Endothelial cell of hepatic sinusoid (primary cell): ENCODE results near the gene STON1.
"Not testable (repeated sequence)": the region's sequence is repeated elsewhere in the genome, so short reads cannot be mapped to it uniquely, and the experiment has no call there.

ENCODE experiments used
- in situ Hi-C: cut with HindIII; loops from 2 replicates; pipeline ENCODE4 v1.10.0; 2017; ENCODE audit warnings: low sequenced_read_pairs

STON1 gene

GRCh38 chr2:48527226-48527885, 2.6 kb upstream of the STON1 start:
- in situ Hi-C loops, result no loop called here

DNA sequence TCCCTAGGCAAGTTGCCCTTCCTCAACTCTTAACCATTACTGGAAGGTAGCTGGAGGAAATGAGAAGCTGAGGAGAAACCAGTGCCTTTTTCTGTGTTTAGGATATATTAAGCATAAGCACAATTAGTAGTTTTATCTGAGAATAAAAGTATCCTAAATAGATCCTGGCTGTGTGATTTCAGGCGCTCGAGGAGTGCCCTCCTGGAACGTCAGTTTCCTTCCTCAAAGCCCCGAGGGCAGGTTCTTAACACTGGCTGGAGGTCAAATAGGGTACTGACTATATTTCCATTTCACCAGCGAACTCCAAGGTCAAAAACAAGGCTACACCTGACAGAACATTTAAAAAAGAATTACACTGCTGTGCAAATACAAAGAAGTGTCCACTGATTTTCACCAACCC, 1.5 kb upstream of the STON1 start:
- in situ Hi-C loops, result no loop called here

- in situ Hi-C loops, result no loop called here
These were observed 760 bp upstream of the STON1 start for GRCh38 chr2:48529194-48529593.

- in situ Hi-C loops, result no loop called here
These were observed 300 bp upstream of the STON1 start for GRCh38 chr2:48529676-48530032.

DNA sequence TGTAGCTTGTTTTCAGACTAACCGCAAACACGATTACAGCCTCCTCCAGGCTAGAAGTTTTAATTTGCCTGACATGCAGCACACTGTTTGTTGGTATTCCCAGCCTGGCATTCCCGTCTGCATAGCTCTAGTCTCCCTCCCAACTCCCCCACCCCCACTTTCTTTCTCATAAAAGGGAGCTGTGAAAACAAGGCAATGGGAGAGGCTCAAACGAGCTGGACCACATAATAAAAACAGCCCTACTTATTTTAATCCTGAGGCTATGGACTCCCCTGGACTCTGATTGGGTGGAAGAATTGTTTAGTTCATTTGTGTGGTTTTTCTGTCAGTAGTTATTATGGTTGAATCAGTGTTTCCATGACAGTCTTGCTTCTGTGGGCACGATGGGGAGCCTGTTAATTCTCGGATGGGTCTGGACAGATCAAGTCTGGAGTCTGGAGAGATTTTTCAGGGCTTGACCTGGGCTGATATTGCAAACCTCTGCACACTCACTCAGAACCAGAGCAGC, 1.2 kb downstream of the STON1 start:
- in situ Hi-C loops, result no loop called here

DNA sequence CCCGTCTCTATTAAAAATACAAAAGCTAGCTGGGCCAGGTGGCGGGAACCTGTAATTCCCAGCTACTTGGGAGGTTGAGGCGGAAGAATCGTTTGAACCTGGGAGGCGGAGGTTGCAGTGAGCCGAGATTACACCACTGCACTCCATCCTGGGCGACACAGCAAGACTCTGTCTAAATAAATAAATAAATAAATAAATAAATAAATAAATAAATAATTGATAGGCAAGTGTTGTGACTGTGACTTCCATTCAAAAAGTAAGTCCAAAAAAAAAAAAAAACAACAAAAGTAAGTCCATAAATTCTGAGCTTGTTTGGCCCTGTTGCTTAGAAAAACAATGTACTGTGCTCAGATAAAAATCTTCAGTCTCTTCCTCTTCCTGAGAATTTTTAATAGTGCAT, 2.2 kb downstream of the STON1 start:
- in situ Hi-C loops, result no loop called here

DNA sequence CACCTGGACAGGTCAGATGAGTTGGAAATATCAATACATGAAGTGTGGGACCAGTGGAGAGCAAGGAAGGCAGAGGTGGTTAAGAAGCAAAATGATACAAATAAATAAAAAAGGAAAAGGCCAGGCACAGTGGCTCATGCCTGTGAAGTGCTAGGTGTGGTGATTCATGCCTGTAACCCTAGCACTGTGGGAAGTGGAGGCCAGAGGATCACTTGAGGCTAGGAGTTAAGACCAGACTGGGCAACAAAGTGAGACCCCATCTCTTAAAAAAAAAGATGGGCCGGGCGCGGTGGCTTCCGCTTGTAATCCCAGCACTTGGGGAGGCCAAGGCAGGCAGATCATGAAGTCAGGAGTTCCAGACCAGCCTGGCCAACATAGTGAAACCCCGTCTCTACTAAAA, 2.9 kb downstream of the STON1 start:
- in situ Hi-C loops, result no loop called here

DNA sequence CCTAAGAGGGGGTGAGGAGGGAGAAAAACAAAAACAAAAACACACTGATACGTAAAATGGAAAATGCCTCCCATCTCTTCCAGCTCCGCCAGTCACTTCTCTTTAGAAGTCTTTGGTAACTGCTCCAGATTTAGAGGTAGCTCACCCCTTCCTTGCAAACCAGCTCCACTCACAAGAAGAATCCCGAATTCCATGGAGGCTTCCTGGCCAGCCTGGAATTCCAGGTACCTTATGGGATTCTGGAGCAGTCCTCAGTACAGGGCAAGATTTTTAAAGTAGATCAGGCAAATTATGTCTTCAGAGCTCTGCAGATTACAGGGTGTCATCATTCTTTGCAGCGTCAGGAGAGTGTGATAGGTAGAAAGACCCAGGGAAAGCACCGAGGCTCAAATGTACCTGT, 4.8 kb downstream of the STON1 start:
- in situ Hi-C loops, result no loop called here

- in situ Hi-C loops, result no loop called here
These were observed 10.4 kb downstream of the STON1 start for GRCh38 chr2:48540237-48540935.

DNA sequence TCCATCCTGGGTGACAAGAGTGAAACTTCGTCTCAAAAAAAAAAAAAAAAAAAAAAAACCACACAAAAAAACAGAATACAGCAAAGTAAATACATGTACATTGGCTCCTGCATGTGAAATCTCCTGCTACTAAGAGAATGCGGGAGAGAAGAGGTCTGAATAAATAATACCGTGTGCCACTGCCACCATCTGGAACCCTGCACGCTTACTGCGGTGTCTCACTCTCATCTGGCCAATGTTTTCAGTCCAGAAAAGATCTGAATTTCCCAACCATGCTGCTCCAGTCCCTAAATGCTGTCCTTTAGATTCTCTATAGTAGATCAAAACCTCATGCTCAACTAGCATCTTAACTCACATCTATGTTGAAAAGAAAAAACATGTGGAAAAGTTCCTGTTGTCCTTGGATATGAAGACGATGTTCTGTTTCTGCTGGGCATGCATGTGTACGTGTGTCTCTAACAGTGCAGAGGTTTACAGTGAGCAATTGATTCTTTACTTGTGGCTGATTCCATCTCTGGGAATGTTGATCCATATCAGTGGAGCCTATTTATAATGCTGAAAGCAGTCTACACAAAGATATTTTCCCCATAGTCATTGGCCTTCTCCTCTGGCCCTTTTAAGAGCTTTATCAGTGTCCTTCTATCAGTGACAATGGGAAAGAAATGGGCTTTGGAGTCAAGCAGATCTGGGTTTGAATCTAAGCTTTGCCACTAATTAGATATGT, 11.9 kb downstream of the STON1 start:
- in situ Hi-C loops, result no loop called here

GRCh38 chr2:48543895-48544294, 13.9 kb downstream of the STON1 start:
- in situ Hi-C loops, result no loop called here

- in situ Hi-C loops, result no loop called here
These were observed 15.3 kb downstream of the STON1 start for GRCh38 chr2:48545244-48545643.

GRCh38 chr2:48548840-48549239, 18.9 kb downstream of the STON1 start:
- in situ Hi-C loops, result no loop called here

GRCh38 chr2:48549972-48550371, 20.0 kb downstream of the STON1 start:
- in situ Hi-C loops, result no loop called here

DNA sequence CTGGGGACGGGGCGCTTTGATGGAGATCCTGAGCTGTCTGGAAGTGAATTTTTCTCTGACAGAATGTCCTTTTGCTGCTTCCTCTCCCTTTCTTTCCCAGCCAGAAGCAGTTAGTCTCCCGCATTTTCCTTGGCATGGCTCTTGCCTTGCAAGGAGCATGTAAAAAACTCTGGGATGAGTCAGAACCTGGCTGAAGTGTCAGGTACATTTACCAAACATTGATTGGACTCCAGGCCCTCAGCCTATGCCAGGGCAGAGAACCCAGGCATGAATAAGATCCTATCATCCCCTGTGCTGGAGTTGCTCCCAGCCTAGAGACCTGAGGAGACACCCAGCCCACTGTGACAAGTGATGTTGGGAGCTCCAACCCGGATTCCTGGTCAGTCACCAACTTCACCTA, 21.6 kb downstream of the STON1 start:
- in situ Hi-C loops, result no loop called here

DNA sequence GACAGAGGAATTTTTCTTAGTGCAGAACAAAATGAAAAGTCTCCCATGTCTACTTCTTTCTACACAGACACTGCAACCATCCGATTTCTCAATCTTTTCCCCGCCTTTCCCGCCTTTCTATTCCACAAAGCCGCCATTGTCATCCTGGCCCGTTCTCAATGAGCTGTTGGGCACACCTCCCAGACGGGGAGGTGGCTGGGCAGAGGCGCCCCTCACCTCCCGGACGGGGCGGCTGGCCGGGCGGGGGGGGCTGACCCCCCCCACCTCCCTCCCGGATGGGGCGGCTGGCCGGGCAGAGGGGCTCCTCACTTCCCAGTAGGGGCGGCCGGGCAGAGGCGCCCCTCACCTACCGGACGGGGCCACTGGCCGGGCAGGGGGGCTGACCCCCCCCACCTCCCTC, 25.1 kb downstream of the STON1 start:
- in situ Hi-C loops, result not testable (repeated sequence)

GRCh38 chr2:48558456-48558855, 28.5 kb downstream of the STON1 start:
- in situ Hi-C loops, result no loop called here

DNA sequence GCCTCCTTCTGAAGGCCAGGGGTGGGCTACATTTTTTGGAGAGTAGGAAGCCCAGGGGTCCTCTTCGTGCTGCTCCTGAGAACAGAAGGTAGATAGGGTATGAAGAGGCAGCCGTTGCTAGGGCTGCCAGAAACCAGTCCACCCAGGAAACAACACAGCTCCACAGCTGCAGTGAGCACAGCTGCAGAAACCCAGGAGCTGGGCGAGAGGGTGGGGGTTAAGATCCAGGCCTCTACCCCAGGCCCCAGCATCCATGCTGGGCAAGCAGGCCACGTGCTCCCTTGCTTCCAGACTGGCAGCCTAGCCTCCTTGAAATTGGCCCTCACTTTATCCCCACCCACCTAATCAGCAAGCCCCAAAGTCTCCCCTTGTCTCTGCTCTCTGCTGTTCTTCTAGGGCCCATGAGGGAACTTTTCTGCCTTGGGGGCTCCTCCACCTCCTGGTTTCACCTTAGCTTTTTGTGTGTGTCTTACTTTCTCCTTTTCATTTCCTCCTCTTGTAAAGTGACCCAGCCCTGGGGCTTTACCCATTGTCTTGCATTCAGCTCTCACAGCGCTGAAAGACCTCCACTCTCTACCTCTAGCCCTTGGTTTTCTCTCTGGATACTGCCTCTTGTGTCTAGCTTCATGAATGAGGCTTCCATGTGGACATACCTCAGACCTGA, 30.7 kb downstream of the STON1 start:
- in situ Hi-C loops, result no loop called here

DNA sequence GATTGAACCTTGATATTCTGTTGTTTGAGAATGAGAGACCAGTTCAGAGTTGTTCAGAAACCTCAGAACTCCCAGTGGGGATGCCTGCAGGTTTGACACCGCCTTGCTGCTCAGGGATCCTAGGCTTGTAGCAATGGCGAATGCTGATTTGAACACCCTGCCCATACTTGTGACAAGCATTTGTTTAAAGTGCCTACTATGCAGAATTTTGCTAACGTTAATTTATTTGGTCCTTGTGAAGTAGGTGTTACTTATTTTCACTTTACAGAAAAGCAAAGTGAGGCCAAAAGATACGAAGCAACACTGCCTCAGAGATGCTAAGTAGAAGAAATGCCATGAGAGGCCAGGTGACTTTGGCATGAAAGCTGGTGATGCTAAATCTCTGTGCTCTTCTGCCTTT, 32.3 kb downstream of the STON1 start:
- in situ Hi-C loops, result no loop called here

DNA sequence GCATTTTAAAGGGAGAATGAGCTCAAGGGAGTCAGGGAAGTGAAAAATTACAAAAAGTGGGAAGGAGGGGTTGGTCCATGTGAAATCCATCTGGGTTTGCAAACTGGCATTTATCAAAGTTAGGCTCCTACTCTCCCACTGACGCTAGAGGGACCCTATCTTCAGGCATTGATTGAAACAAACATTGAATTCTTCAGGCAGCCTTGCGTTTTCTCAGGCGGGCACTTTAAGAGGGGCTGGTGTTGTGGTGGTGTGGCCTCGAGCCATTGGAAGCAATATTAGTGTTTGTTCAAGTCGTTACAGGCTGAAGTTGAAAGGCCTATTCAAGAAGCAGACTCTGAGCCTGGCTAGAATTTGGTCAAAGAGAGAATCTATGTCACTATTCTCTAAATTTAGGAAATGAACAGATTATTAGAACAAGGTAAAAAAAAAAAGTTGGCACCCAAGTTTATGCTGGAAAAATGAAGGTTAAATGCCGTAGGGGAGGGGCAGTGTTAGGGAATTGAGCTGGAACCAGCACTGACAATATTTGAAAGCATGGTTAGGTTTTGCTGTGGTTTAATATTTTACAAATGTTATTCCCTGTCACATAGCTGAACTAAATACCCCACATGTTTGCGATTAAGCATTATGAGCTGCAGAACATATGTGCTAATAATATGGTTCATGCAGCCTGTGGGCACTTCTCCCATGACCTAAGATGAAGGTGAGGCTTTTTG, 36.8 kb downstream of the STON1 start:
- in situ Hi-C loops, result no loop called here

DNA sequence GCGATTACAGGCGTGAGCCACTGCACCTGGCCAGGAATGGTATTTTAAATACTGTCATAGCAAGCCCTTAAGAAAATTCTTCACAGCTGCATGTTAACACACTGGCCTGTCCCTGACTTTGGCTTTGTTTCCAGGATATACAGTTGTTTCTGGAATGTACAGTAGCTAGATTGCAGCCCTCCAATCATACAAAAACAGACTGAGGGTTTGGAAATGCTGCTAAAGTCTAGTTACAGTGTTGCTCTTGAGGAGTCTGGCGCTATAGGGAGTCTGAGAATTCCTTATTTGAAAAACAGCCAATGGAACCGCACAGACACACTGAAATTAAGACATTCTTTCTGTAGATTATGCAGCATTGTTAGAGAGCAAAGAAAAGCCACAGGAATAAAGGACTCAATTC, 37.7 kb downstream of the STON1 start:
- in situ Hi-C loops, result no loop called here
